Transverse colon (tissue), 3 donors: ENCODE data around the gene PLCL1.

Experiments
- EP300 ChIP-seq: sonication (generic); formaldehyde crosslinking; IDR thresholded peaks from one replicate; pipeline ENCODE4 v1.6.1; 2017; ENCODE audit warnings: antibody characterized with exemption, low read depth
- POLR2A ChIP-seq: fragments of 450-650 bp; IDR thresholded peaks from one replicate; pipeline ENCODE4 v1.6.1; 2016; ENCODE audit warnings: antibody characterized with exemption, mild to moderate bottlenecking, moderate library complexity
- TF ChIP-seq, protein P1 (sequence below), 5 experiments: fragments of 200-600 bp in 3 of 5; fragments of 450-650 bp in 2 of 5; sonication (generic) in 3 of 5; IDR thresholded peaks; 1 replicate in 2 of 5; 2 replicates in 3 of 5; pipeline ENCODE4 v1.5.1; 2016 to 2017; ENCODE audit warnings: antibody characterized with exemption in 5 of 5, inconsistent platforms in 3 of 5, mild to moderate bottlenecking in 2 of 5, moderate library complexity in 1 of 5

DNA sequence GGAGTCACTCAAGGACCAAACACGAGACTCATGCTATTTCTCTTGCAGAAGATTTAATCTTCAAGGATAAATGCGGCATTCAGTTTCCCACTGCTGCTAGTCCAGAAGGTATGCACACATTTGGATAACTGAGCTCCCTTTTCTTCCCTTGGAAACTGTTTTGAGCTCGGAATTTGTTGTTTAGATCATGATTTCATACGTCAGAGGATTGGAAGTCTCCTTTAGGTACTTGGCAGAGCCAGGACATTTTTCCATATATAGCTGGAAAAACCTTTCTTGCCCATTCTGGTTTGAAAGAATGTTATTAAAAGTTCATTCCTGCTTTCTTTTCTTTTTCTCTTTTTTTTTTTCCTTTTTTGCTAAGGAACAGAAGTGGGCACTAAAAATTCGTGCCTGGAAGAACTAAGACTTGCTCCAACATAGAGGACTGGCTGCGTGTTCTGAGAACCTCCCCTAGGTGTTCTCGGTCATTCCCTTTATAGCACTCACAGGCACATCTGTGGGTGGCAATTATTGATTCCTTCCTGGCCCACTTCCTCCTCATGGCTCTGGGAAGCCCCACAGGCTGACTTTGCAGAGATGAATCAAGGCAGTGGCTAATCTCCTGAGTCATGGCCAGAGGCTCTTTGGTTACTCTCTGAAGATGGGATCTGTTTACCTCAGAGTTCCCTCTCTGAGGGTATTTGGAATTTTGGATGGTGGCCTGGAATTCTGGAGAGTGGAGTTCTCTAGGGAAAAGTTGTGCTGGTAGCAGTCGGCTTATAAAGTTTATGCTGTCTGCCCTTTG is 104.8 kb downstream of the PLCL1 start:
- TF ChIP-seq POLR2A: no peak
- TF ChIP-seq, protein P1, sequence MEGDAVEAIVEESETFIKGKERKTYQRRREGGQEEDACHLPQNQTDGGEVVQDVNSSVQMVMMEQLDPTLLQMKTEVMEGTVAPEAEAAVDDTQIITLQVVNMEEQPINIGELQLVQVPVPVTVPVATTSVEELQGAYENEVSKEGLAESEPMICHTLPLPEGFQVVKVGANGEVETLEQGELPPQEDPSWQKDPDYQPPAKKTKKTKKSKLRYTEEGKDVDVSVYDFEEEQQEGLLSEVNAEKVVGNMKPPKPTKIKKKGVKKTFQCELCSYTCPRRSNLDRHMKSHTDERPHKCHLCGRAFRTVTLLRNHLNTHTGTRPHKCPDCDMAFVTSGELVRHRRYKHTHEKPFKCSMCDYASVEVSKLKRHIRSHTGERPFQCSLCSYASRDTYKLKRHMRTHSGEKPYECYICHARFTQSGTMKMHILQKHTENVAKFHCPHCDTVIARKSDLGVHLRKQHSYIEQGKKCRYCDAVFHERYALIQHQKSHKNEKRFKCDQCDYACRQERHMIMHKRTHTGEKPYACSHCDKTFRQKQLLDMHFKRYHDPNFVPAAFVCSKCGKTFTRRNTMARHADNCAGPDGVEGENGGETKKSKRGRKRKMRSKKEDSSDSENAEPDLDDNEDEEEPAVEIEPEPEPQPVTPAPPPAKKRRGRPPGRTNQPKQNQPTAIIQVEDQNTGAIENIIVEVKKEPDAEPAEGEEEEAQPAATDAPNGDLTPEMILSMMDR (IDR thresholded peaks at IDR 0.05): no peak
- TF ChIP-seq EP300: no peak
